H1 (cell line): ENCODE results near the gene OSTC. TPM values are rescaled to one million over a fixed set of nuclear protein-coding genes. Genes with fewer than 3 reads are reported as not detected.
A peak's percentile ranks its signal among the peaks of the same experiment; 100 is the strongest.

ENCODE experiments used
- CTCF ChIA-PET: fragments of 300-600 bp; sonication (Branson Sonifier 250); formaldehyde crosslinking; loops from one replicate; lab custom pipeline; 2021; ENCODE audit not compliant: partially characterized antibody; lab: Charles Lee
- POLR2A ChIA-PET: fragments of 300-600 bp; sonication (Branson Sonifier 250); formaldehyde crosslinking; loops from one replicate; lab custom pipeline; 2021; ENCODE audit warnings: inconsistent platforms; ENCODE audit not compliant: partially characterized antibody; lab: Charles Lee
- DNase-seq, 2 experiments: peaks; one replicate each; pipeline versions ENCODE4 v3.0.0 to v3.0.0-alpha.2; 2010 to 2022; ENCODE audit warnings: low spot score in 2 of 2, low read depth in 1 of 2, mixed read lengths in 1 of 2
- FAIRE-seq: peaks from 2 replicates; lab custom pipeline; 2011; peaks lifted over from hg19 to GRCh38; lab: Jason Lieb, UNC
- H2AFZ ChIP-seq: 2 replicates; pipeline ENCODE4 v1.8.1; 2012; ENCODE audit warnings: low read length, inconsistent platforms
- H2AK5ac ChIP-seq: 2 replicates; pipeline ENCODE4 v1.6.1; 2013; ENCODE audit warnings: low read depth, low read length
- H2BK120ac ChIP-seq: replicated peaks from 2 replicates; pipeline ENCODE3; 2013; ENCODE audit warnings: low read depth, low read length, inconsistent platforms
- H2BK12ac ChIP-seq: 2 replicates; pipeline ENCODE4 v1.6.1; 2013; ENCODE audit warnings: low read depth, low read length
- H2BK15ac ChIP-seq: 2 replicates; pipeline ENCODE4 v1.6.1; 2013; ENCODE audit warnings: low read length
- H2BK20ac ChIP-seq: 2 replicates; pipeline ENCODE4 v1.6.1; 2013; ENCODE audit warnings: low read length
- H2BK5ac ChIP-seq: 2 replicates; pipeline ENCODE4 v1.6.1; 2013; ENCODE audit warnings: low read depth, low read length
- H3K14ac ChIP-seq: 2 replicates; pipeline ENCODE4 v1.6.1; 2013; ENCODE audit warnings: inconsistent platforms; ENCODE audit not compliant: insufficient read length
- H3K18ac ChIP-seq: 2 replicates; pipeline ENCODE4 v1.6.1; 2013; ENCODE audit warnings: low read length; ENCODE audit errors: extremely low read depth
- H3K23ac ChIP-seq: 2 replicates; pipeline ENCODE4 v1.6.1; 2013; ENCODE audit warnings: inconsistent platforms; ENCODE audit not compliant: insufficient read length
- H3K23me2 ChIP-seq: 2 replicates; pipeline ENCODE4 v1.6.1; 2013; ENCODE audit warnings: low read depth, low read length
- H3K27ac ChIP-seq: 2 replicates; pipeline ENCODE4 v1.6.1; 2011; ENCODE audit warnings: low read depth, low read length, inconsistent platforms
- H3K27me3 ChIP-seq, 4 experiments: replicated peaks in 1 of 4; 1 replicate in 1 of 4; 2 replicates in 3 of 4; pipeline versions ENCODE4 v1.6.1 to v1.8.1; 2011 to 2013; ENCODE audit warnings: low read length in 3 of 4, mild to moderate bottlenecking in 3 of 4, inconsistent platforms in 2 of 4, mixed read lengths in 2 of 4, moderate library complexity in 1 of 4; ENCODE audit not compliant: control insufficient read depth in 3 of 4, insufficient read depth in 3 of 4; ENCODE audit errors: extremely low read depth in 1 of 4
- H3K36me3 ChIP-seq, 4 experiments: 2 replicates each; pipeline versions ENCODE4 v1.6.1 to v1.8.1; 2011 to 2013; ENCODE audit warnings: mild to moderate bottlenecking in 4 of 4, low read length in 3 of 4, moderate library complexity in 2 of 4, control low read depth in 1 of 4, inconsistent platforms in 1 of 4; ENCODE audit not compliant: insufficient read depth in 4 of 4, control insufficient read depth in 2 of 4
- H3K4ac ChIP-seq: replicated peaks from 2 replicates; pipeline ENCODE3; 2013; ENCODE audit warnings: low read length, low read depth, mixed read lengths, inconsistent platforms; ENCODE audit not compliant: insufficient read length
- H3K4me1 ChIP-seq, 4 experiments: replicated peaks in 1 of 4; 1 replicate in 1 of 4; 2 replicates in 3 of 4; pipeline versions ENCODE4 v1.6.1 to v1.8.1; 2011 to 2013; ENCODE audit warnings: low read length in 3 of 4, inconsistent platforms in 2 of 4, mixed read lengths in 1 of 4; ENCODE audit not compliant: insufficient read depth in 4 of 4, control insufficient read depth in 3 of 4
- H3K4me2 ChIP-seq, 2 experiments: 2 replicates each; pipeline versions ENCODE4 v1.6.1 to v1.8.1; 2011 to 2013; ENCODE audit warnings: low read depth in 2 of 2, low read length in 2 of 2, control low read depth in 1 of 2, inconsistent platforms in 1 of 2, mild to moderate bottlenecking in 1 of 2; ENCODE audit not compliant: insufficient read depth in 1 of 2
- H3K4me3 ChIP-seq, 4 experiments: fragments of 200-600, 300-600 bp in 1 of 4; sonication (generic), shearing (Covaris generic), sonication (Bioruptor Twin) in 1 of 4; 2 replicates each; pipeline versions ENCODE4 v1.5.1 to v1.8.1; 2011 to 2016; ENCODE audit warnings: low read length in 4 of 4, low read depth in 3 of 4, control low read depth in 2 of 4, inconsistent platforms in 2 of 4, mild to moderate bottlenecking in 2 of 4, mixed read lengths in 1 of 4, moderate library complexity in 1 of 4; ENCODE audit not compliant: insufficient read depth in 2 of 4; ENCODE audit errors: extremely low read depth in 1 of 4
- H3K56ac ChIP-seq: replicated peaks from 2 replicates; pipeline ENCODE3; 2013; ENCODE audit warnings: low read depth, mild to moderate bottlenecking, mixed read lengths, low read length, inconsistent platforms; ENCODE audit not compliant: insufficient read length
- H3K79me1 ChIP-seq: 2 replicates; pipeline ENCODE4 v1.6.1; 2013; ENCODE audit warnings: low read depth, low read length, control low read depth
- H3K79me2 ChIP-seq, 2 experiments: 2 replicates each; pipeline versions ENCODE4 v1.6.1 to v1.8.1; 2012 to 2013; ENCODE audit warnings: low read length in 2 of 2, mild to moderate bottlenecking in 2 of 2, inconsistent platforms in 1 of 2; ENCODE audit not compliant: insufficient read depth in 2 of 2, control insufficient read depth in 1 of 2
- H3K9ac ChIP-seq, 4 experiments: replicated peaks in 1 of 4; 1 replicate in 1 of 4; 2 replicates in 3 of 4; pipeline versions ENCODE4 v1.6.1 to v1.8.1; 2011 to 2013; ENCODE audit warnings: low read depth in 3 of 4, low read length in 3 of 4, control low read depth in 2 of 4, mild to moderate bottlenecking in 2 of 4, moderate library complexity in 2 of 4, inconsistent platforms in 1 of 4; ENCODE audit errors: extremely low read depth in 1 of 4
- H3K9me3 ChIP-seq, 2 experiments: 2 replicates each; pipeline versions ENCODE4 v1.6.1 to v1.8.1; 2012 to 2013; ENCODE audit warnings: mild to moderate bottlenecking in 2 of 2, moderate library complexity in 2 of 2, control low read depth in 1 of 2, inconsistent platforms in 1 of 2, low read depth in 1 of 2, low read length in 1 of 2, mixed read lengths in 1 of 2; ENCODE audit not compliant: insufficient read depth in 2 of 2
- H4K20me1 ChIP-seq, 2 experiments: replicated peaks in 1 of 2; 2 replicates each; pipeline versions ENCODE3 to v1.8.1; 2011 to 2013; ENCODE audit warnings: inconsistent platforms in 2 of 2, low read length in 2 of 2, mild to moderate bottlenecking in 1 of 2; ENCODE audit not compliant: insufficient read depth in 2 of 2, control insufficient read depth in 1 of 2
- H4K5ac ChIP-seq: 2 replicates; pipeline ENCODE4 v1.6.1; 2013; ENCODE audit warnings: low read length, low read depth, mixed read lengths, inconsistent platforms; ENCODE audit not compliant: insufficient read length
- H4K8ac ChIP-seq: 2 replicates; pipeline ENCODE4 v1.8.0; 2013; ENCODE audit warnings: mild to moderate bottlenecking, moderate library complexity, low read length, inconsistent platforms; ENCODE audit not compliant: insufficient read depth; ENCODE audit errors: extremely low read depth
- H4K91ac ChIP-seq: replicated peaks from 2 replicates; pipeline ENCODE3; 2013; ENCODE audit warnings: low read length, mixed read lengths, inconsistent platforms; ENCODE audit not compliant: insufficient read length
- BRCA1 ChIP-seq: IDR thresholded peaks from 2 replicates; pipeline ENCODE4 v1.6.1; 2012; ENCODE audit warnings: low read depth, low read length, improper control_type of control experiment
- CBX5 ChIP-seq: fragments of 300-800, 300-1000 bp; sonication (generic); IDR thresholded peaks from 2 replicates; pipeline ENCODE4 v1.7.1; 2016; ENCODE audit warnings: antibody characterized with exemption, low read length, low read depth
- HDAC6 ChIP-seq: IDR thresholded peaks from one replicate; pipeline ENCODE4 v1.7.1; 2012; ENCODE audit warnings: low read depth, mild to moderate bottlenecking, inconsistent platforms, low read length, moderate library complexity
- SIRT6 ChIP-seq: IDR thresholded peaks from one replicate; pipeline ENCODE4 v1.7.1; 2012; ENCODE audit warnings: low read length, inconsistent platforms
- YY1 ChIP-seq: IDR thresholded peaks from 2 replicates; pipeline ENCODE4 v1.6.1; 2011; ENCODE audit warnings: low read depth, mild to moderate bottlenecking, low read length
- WGBS, 2 experiments: shearing (Covaris generic) in 1 of 2; methylation state at CpG; one replicate each; pipeline versions ENCODE4 v1.1.6 to v1.1.7; 2013 to 2015; ENCODE audit warnings: low lambda C conversion rate in 2 of 2, mixed read lengths in 2 of 2, inconsistent platforms in 1 of 2, low coverage in 1 of 2, missing lambda C conversion rate in 1 of 2; ENCODE audit not compliant: insufficient replicate concordance in 2 of 2, insufficient coverage in 1 of 2, insufficient read length in 1 of 2; ENCODE audit errors: extremely low coverage in 1 of 2, missing lambda C conversion rate in 1 of 2; 5-methylcytosine and 5-hydroxymethylcytosine counted together
- polyA plus RNA-seq, 7 experiments: library from polyadenylated mRNA; depleted of rRNA in 3 of 7; stranded (reverse) in 5 of 7; unstranded in 2 of 7; fragments of >200 nt in 5 of 7; fragments of 200-250 nt in 2 of 7; gene quantifications; 1 replicate in 5 of 7; 2 replicates in 1 of 7; 4 replicates in 1 of 7; pipeline versions ENCODE4 v1.2.1 to v1.2.3, GENCODE V29; 2011 to 2013; ENCODE audit warnings: missing spikeins in 2 of 7, mixed read lengths in 2 of 7
- total RNA-seq: library from RNA; stranded (reverse); fragmentation: NEBNext Ultra II Directional; extraction: Animal tissue kit (Norgen Biotek cat#: 25700); gene quantifications from 2 replicates; pipeline ENCODE4 v1.2.1, GENCODE V29; 2021
- TF ChIP-seq, protein P1 (sequence below): IDR thresholded peaks from 2 replicates; pipeline ENCODE4 v1.6.1; 2012; ENCODE audit warnings: low read length, inconsistent platforms

Gene OSTC
- total and polyA plus RNA-seq, 2 of the 8 experiments (the other 6 are each of a cell fraction or from before 2014, with no cell fraction given), result 165 to 176 TPM

DNA sequence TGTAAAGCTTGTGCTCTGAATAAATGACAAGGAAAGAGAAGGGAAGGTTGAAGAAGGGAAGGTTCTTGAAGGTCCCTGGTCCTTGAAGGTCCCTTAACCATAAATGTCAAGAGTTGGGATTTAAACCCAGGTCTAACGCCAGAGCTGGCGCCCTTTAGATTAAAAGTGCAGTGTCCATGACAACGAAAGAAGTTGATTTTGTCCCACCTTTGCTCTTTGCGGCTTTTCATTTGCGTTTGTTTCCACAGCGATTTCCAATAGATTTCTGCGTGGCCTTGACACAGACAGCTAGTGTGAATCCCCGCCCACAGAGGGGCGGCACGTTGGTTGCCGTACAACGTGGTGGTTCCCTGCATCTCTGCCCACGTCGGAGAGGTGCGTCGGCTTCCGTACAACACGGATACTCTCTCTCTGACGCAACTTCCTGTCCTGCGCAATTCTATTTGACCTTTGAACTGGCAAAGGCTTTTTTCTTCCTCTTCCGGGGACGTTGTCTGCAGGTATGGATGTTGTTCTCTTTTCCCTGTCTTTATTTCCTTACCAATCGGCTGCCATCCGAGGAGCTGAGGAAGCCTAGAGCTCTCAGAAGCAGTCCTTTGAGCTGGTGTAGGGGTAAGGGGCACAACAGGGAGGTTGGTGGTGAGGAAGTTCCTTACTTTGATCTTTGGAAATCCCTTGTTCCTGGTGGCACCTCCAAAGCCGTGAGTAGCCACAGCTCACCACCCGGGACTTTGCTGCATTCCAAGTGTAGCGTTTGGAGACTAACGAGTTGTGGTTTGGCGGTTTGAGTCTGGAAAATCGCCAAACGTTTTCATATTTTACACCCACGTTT, 30.1 kb upstream of the OSTC start, which contains the start of gene RPL34:
TSS of gene RPL34 (plus strand) at position 476 of the 832 bp plus-strand sequence. CDS start 1,384 bp downstream, outside the sequence.
- H3K18ac ChIP-seq, result peak within 1 kb of the TSS; percentile 27; the same call in 1 of the 2 replicates
- H3K56ac ChIP-seq, result peak within 1 kb of the TSS; percentile 42
- H2BK5ac ChIP-seq, result peak within 1 kb of the TSS; percentile 95
- peak within 1 kb of the TSS; percentile 92 for H3K27ac ChIP-seq
- H3K36me3 ChIP-seq, result peaks cover 29 to 39% (median 37%) of the 10 kb centered on the region in 4 experiments
- H3K27me3 ChIP-seq, result no peaks in the 10 kb centered on the region
- H2BK120ac ChIP-seq, result no peak within 1 kb of the TSS
- ChIA-PET CTCF (interaction anchor here (0.5 to 1.5 kb wide), 4 partner anchors 24 to 177 kb away, joined by 3 to 4 read pairs (median 4); no protein-coding TSS in a partner anchor), POLR2A (interaction anchor here (0.6 to 4.6 kb wide), 16 partner anchors 9 to 682 kb away, joined by 3 to 41 read pairs (median 6); partner anchors contain the start of genes COL25A1, ETNPPL and OSTC)
- no peak within 1 kb of the TSS for H2BK15ac ChIP-seq
- peaks cover 7% of the 10 kb centered on the region for H3K23me2 ChIP-seq
- H2BK12ac ChIP-seq, result no peak within 1 kb of the TSS; the same call in 1 of the 2 replicates
- peak within 1 kb of the TSS; percentile 73 to 90 for H3K4me2 ChIP-seq
- H3K4me1 ChIP-seq, result peaks cover 0 to 6% (median 3%) of the 10 kb centered on the region in 4 experiments; a peak in 3 of 7 replicates
- H4K91ac ChIP-seq, result peak within 1 kb of the TSS; percentile 57
- peak within 1 kb of the TSS; percentile 94; the same call in 1 of the 2 replicates for H4K8ac ChIP-seq
- H4K20me1 ChIP-seq, result peaks cover 10 to 17% of the 10 kb centered on the region in 2 experiments
- peak within 1 kb of the TSS; percentile 92 to 99 (median 97) for H3K9ac ChIP-seq
- H3K23ac ChIP-seq, result no peak within 1 kb of the TSS
- FAIRE-seq (peak; percentile 95), DNase-seq (peak; percentile 77 to 88)
- peaks cover 18 to 46% of the 10 kb centered on the region in 2 experiments for H3K79me2 ChIP-seq
- no peak within 1 kb of the TSS for H2BK20ac ChIP-seq
- H2AK5ac ChIP-seq, result peak within 1 kb of the TSS; percentile 49; the same call in 1 of the 2 replicates
- H4K5ac ChIP-seq, result peak within 1 kb of the TSS; percentile 11
- WGBS, 2 experiments, result 3% methylated on average over 32 of the region's 32 CpGs; no CpG with 5 or more reads in 1 of the 2 experiments
- peak within 1 kb of the TSS; percentile 31 for H3K14ac ChIP-seq
- peak within 1 kb of the TSS; percentile 72 to 100 (median 96) for H3K4me3 ChIP-seq
- H2AFZ ChIP-seq, result peak within 1 kb of the TSS; percentile 93
- no peak within 1 kb of the TSS for H3K4ac ChIP-seq
- H3K9me3 ChIP-seq, result no peaks in the 10 kb centered on the region
- peaks cover 7% of the 10 kb centered on the region for H3K79me1 ChIP-seq
- TF ChIP-seq YY1 (peak; percentile 98), SIRT6 (no peak), HDAC6 (no peak), BRCA1 (no peak), CBX5 (no peak)
- TF ChIP-seq, protein P1, sequence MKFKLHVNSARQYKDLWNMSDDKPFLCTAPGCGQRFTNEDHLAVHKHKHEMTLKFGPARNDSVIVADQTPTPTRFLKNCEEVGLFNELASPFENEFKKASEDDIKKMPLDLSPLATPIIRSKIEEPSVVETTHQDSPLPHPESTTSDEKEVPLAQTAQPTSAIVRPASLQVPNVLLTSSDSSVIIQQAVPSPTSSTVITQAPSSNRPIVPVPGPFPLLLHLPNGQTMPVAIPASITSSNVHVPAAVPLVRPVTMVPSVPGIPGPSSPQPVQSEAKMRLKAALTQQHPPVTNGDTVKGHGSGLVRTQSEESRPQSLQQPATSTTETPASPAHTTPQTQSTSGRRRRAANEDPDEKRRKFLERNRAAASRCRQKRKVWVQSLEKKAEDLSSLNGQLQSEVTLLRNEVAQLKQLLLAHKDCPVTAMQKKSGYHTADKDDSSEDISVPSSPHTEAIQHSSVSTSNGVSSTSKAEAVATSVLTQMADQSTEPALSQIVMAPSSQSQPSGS, result peak; percentile 60; the same call in 1 of the 2 replicates
